GM12878 (cell line): Measurements from ENCODE around the gene TSFM. TPM values are rescaled to one million over a fixed set of nuclear protein-coding genes. Genes with fewer than 3 reads are reported as not detected.

ENCODE experiments used
- BHLHE40 ChIP-seq, 2 experiments: fragments of 450-650 bp in 1 of 2; IDR thresholded peaks; 2 replicates each; pipeline ENCODE4 v1.6.1; 2011 to 2017; ENCODE audit warnings: low read depth in 2 of 2, borderline replicate concordance in 1 of 2, improper control_type of control experiment in 1 of 2, low read length in 1 of 2, mild to moderate bottlenecking in 1 of 2
- CHD2 ChIP-seq: IDR thresholded peaks from 2 replicates; pipeline ENCODE4 v1.6.1; 2011; ENCODE audit warnings: low read depth, low read length, improper control_type of control experiment, borderline replicate concordance
- CREB1 ChIP-seq: IDR thresholded peaks from 2 replicates; pipeline ENCODE4 v1.6.1; 2012; ENCODE audit warnings: low read depth, mild to moderate bottlenecking, inconsistent platforms
- EED ChIP-seq: sonication (generic); IDR thresholded peaks from 2 replicates; pipeline ENCODE4 v1.6.1; 2016; ENCODE audit warnings: antibody characterized with exemption, low read depth
- FOXK2 ChIP-seq: fragments of 450-650 bp; IDR thresholded peaks from 2 replicates; pipeline ENCODE4 v1.6.1; 2017; ENCODE audit warnings: mild to moderate bottlenecking, moderate library complexity
- GATAD2B ChIP-seq: fragments of 450-650 bp; conservative IDR thresholded peaks from 2 replicates; pipeline ENCODE4 v1.6.1; 2017; ENCODE audit warnings: low read depth, mild to moderate bottlenecking, moderate library complexity
- HDGF ChIP-seq: fragments of 450-650 bp; IDR thresholded peaks from 2 replicates; pipeline ENCODE4 v1.6.1; 2016; ENCODE audit warnings: antibody characterized with exemption
- IRF4 ChIP-seq: IDR thresholded peaks from 2 replicates; pipeline ENCODE4 v1.6.1; 2011; ENCODE audit warnings: low read depth, low read length
- LARP7 ChIP-seq: fragments of 450-650 bp; IDR thresholded peaks from 2 replicates; pipeline ENCODE4 v1.6.1; 2017; ENCODE audit warnings: mild to moderate bottlenecking
- MTA2 ChIP-seq: fragments of 450-650 bp; IDR thresholded peaks from 2 replicates; pipeline ENCODE4 v1.6.1; 2016; ENCODE audit warnings: low read depth, mild to moderate bottlenecking, moderate library complexity
- NBN ChIP-seq: fragments of 450-650 bp; IDR thresholded peaks from 2 replicates; pipeline ENCODE4 v1.6.1; 2016
- NR2C2 ChIP-seq: IDR thresholded peaks from 2 replicates; pipeline ENCODE4 v1.6.1; 2011; ENCODE audit warnings: borderline replicate concordance, low read depth; ENCODE audit not compliant: control insufficient read depth, insufficient read length
- PKNOX1 ChIP-seq: fragments of 450-650 bp; IDR thresholded peaks from 2 replicates; pipeline ENCODE4 v1.6.1; 2016; ENCODE audit warnings: mild to moderate bottlenecking
- POLR2AphosphoS2 ChIP-seq: IDR thresholded peaks from 2 replicates; pipeline ENCODE4 v1.6.1; 2011; ENCODE audit warnings: low read depth, mild to moderate bottlenecking, low read length, improper control_type of control experiment, moderate library complexity
- POLR2AphosphoS5 ChIP-seq: IDR thresholded peaks from 2 replicates; pipeline ENCODE4 v1.6.1; 2011; ENCODE audit warnings: mild to moderate bottlenecking, low read length, inconsistent platforms
- RB1 ChIP-seq: fragments of 450-650 bp; formaldehyde crosslinking; IDR thresholded peaks from 2 replicates; pipeline ENCODE4 v1.6.1; 2017; ENCODE audit warnings: mild to moderate bottlenecking, borderline replicate concordance
- RELB ChIP-seq: fragments of 450-650 bp; IDR thresholded peaks from 2 replicates; pipeline ENCODE4 v1.6.1; 2017; ENCODE audit warnings: low read depth, mild to moderate bottlenecking, moderate library complexity
- SIN3A ChIP-seq: IDR thresholded peaks from 2 replicates; pipeline ENCODE4 v1.6.1; 2012; ENCODE audit warnings: low read depth, low read length, improper control_type of control experiment
- SMARCA5 ChIP-seq: fragments of 450-650 bp; IDR thresholded peaks from 2 replicates; pipeline ENCODE4 v1.6.1; 2017; ENCODE audit warnings: mild to moderate bottlenecking
- TCF12 ChIP-seq: IDR thresholded peaks from 2 replicates; pipeline ENCODE4 v1.6.1; 2011; ENCODE audit warnings: low read depth, mild to moderate bottlenecking, low read length
- TCF3 ChIP-seq: IDR thresholded peaks from 2 replicates; pipeline ENCODE4 v1.6.1; 2012; ENCODE audit warnings: low read depth, mild to moderate bottlenecking, low read length, borderline replicate concordance; ENCODE audit not compliant: insufficient read depth
- USF2 ChIP-seq: IDR thresholded peaks from 2 replicates; pipeline ENCODE4 v1.6.1; 2011; ENCODE audit warnings: low read depth, low read length, improper control_type of control experiment, borderline replicate concordance
- ZNF622 ChIP-seq: fragments of 450-650 bp; IDR thresholded peaks from 2 replicates; pipeline ENCODE4 v1.6.1; 2017; ENCODE audit warnings: mild to moderate bottlenecking, inconsistent platforms
- polyA plus RNA-seq, 11 experiments: library from polyadenylated mRNA; depleted of rRNA in 4 of 11; unstranded in 6 of 11; stranded (reverse) in 5 of 11; fragments of >200 nt; fragmentation: Nextera tagmentation in 4 of 11; fragmentation: Illumina TruSeq in 1 of 11; extraction: Ambion mirVana in 4 of 11; extraction: Trizol in 1 of 11; gene quantifications; 1 replicate in 1 of 11; 2 replicates in 10 of 11; pipeline versions ENCODE4 v1.2.1 to v1.2.3, GENCODE V29; 2011 to 2016; ENCODE audit warnings: inconsistent platforms in 2 of 11, missing spikeins in 2 of 11, low read depth in 1 of 11
- total RNA-seq, 4 experiments: library from RNA; depleted of rRNA in 3 of 4; stranded (reverse); fragments of >200 nt in 3 of 4; fragmentation: Illumina TruSeq in 1 of 4; extraction: Trizol in 1 of 4; gene quantifications; 2 replicates each; pipeline versions ENCODE4 v1.2.1 to v1.2.3, GENCODE V29; 2013 to 2021
- TF ChIP-seq, protein P1 (sequence below): fragments of 450-650 bp; formaldehyde crosslinking; IDR thresholded peaks from 2 replicates; pipeline ENCODE4 v1.5.0; 2022; ENCODE audit warnings: mild to moderate bottlenecking, missing genetic modification characterization

The TSFM gene
- total and polyA plus RNA-seq, 10 of the 15 experiments (the other 5 are each of a cell fraction or from before 2014, with no cell fraction given) = 36.7 to 132 (median 45.6) TPM

DNA sequence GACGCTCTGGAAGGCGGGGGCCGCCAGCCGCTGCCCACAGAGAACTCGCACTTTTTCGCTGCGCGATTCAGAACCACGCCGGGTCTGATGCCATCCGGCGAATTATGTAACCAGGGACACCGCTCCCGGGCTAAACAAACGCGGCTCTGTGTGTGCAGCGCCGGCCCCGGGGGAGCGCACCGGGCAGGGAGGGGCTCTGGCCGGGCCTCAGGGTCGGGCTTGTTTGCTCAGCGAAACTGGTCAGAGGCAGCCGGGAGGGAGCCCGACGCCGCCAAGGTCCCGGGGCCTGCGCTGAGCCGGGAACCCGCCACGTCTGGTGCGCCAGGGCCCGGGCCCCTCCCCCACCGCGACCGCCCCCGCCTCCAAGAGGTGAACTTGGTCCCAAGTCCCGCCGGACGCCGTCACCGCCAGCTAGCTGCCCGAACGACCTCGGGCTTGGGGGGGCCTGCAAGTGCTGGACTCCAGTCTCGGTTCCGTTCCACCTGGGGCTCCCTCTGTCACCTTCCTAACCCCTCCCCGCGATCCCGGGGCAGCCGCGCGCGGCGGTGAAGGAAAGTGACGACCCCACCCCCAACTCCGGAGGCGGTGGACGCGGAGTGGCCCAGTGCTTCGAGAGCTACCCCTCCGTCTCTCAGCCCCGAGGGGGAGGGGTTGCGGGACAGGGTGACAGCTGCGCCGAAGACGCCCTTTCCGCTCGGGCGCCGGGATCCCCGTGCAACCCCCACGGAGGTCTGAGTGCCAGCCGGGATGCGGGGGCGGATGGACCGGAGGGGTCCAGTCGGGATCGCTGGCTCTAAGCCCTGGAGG, 63.1 kb downstream of the TSFM start (continued):
- TF ChIP-seq SIN3A (0 out of 2 replicates have a peak, but pooled peaks have one; percentile 47), SMARCA5 (0 out of 2 replicates have a peak, but pooled peaks have one; percentile 20), POLR2AphosphoS2 (no peak), ZNF622 (no peak), CHD2 (peak; percentile 28; the same call in 1 of the 2 replicates), TCF12 (0 out of 2 replicates have a peak, but pooled peaks have one; percentile 71), NBN (peak; percentile 27; the same call in 1 of the 2 replicates), IRF4 (0 out of 2 replicates have a peak, but pooled peaks have one; percentile 10), FOXK2 (no peak), GATAD2B (peak; percentile 36; the same call in 1 of the 2 replicates), RB1 (0 out of 2 replicates have a peak, but pooled peaks have one; percentile 46), BHLHE40 (IDR thresholded peaks at IDR 0.05; ENCODE audit: borderline replicate concordance in 1 of 2, low read depth in 2 of 2, low read length in 1 of 2) (peak; percentile 54 to 85; a peak in 3 of 4 replicates), NR2C2 (no peak), CREB1 (peak; percentile 22; the same call in 1 of the 2 replicates), TCF3 (peak; percentile 82), EED (peak; percentile 31; the same call in 1 of the 2 replicates), HDGF (peak; percentile 73; the same call in 1 of the 2 replicates), MTA2 (no peak), LARP7 (peak; percentile 39; the same call in 1 of the 2 replicates), POLR2AphosphoS5 (peak; percentile 46; the same call in 1 of the 2 replicates), PKNOX1 (peak; percentile 28; the same call in 1 of the 2 replicates), RELB (peak; percentile 47; the same call in 1 of the 2 replicates), USF2 (no peak)
- TF ChIP-seq, protein P1, sequence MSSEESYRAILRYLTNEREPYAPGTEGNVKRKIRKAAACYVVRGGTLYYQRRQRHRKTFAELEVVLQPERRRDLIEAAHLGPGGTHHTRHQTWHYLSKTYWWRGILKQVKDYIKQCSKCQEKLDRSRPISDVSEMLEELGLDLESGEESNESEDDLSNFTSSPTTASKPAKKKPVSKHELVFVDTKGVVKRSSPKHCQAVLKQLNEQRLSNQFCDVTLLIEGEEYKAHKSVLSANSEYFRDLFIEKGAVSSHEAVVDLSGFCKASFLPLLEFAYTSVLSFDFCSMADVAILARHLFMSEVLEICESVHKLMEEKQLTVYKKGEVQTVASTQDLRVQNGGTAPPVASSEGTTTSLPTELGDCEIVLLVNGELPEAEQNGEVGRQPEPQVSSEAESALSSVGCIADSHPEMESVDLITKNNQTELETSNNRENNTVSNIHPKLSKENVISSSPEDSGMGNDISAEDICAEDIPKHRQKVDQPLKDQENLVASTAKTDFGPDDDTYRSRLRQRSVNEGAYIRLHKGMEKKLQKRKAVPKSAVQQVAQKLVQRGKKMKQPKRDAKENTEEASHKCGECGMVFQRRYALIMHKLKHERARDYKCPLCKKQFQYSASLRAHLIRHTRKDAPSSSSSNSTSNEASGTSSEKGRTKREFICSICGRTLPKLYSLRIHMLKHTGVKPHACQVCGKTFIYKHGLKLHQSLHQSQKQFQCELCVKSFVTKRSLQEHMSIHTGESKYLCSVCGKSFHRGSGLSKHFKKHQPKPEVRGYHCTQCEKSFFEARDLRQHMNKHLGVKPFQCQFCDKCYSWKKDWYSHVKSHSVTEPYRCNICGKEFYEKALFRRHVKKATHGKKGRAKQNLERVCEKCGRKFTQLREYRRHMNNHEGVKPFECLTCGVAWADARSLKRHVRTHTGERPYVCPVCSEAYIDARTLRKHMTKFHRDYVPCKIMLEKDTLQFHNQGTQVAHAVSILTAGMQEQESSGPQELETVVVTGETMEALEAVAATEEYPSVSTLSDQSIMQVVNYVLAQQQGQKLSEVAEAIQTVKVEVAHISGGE = 0 out of 2 replicates have a peak, but pooled peaks have one; percentile 25
